Breast epithelium (tissue), 4 donors: Measurements from ENCODE around the gene PINLYP. TPM values are rescaled to one million over a fixed set of nuclear protein-coding genes. Genes with fewer than 3 reads are reported as not detected.

ENCODE experiments used
- DNase-seq, 2 donors: peaks; one replicate each; pipeline ENCODE4 v3.0.0-alpha.2; 2019; ENCODE audit warnings: low spot score in 2 of 2
- H3K27ac ChIP-seq, 2 donors: fragments of 200-600 bp; sonication (generic) in 1 of 2; one replicate each; pipeline ENCODE4 v1.5.1; 2016 to 2019; ENCODE audit warnings: mild to moderate bottlenecking in 1 of 2
- H3K27me3 ChIP-seq, 2 donors: fragments of 200-600 bp; sonication (generic) in 1 of 2; one replicate each; pipeline versions ENCODE4 v1.5.1 to v1.6.0; 2017 to 2019; ENCODE audit warnings: control low read depth in 1 of 2, mild to moderate bottlenecking in 1 of 2
- H3K36me3 ChIP-seq: fragments of 200-600 bp; one replicate; pipeline ENCODE4 v1.5.1; 2019
- H3K4me1 ChIP-seq, 2 donors: fragments of 200-600 bp; sonication (generic); one replicate each; pipeline ENCODE4 v1.5.1; 2016 to 2019; ENCODE audit warnings: control low read depth in 1 of 2
- H3K4me3 ChIP-seq, 3 donors: fragments of 200-600 bp; sonication (generic); 1 replicate in 2 of 3; 2 replicates in 1 of 3; pipeline ENCODE4 v1.5.1; 2016 to 2019; ENCODE audit warnings: mild to moderate bottlenecking in 3 of 3, moderate library complexity in 2 of 3
- H3K9me3 ChIP-seq, 2 donors: fragments of 200-600 bp; sonication (generic) in 1 of 2; one replicate each; pipeline ENCODE4 v1.5.1; 2016 to 2019; ENCODE audit warnings: control low read depth in 1 of 2
- CTCF ChIP-seq, 3 donors: fragments of 450-650 bp; IDR thresholded peaks; one replicate each; pipeline ENCODE4 v1.5.1; 2016 to 2017; ENCODE audit warnings: antibody characterized with exemption in 3 of 3, mild to moderate bottlenecking in 3 of 3, moderate library complexity in 3 of 3
- POLR2A ChIP-seq: fragments of 450-650 bp; IDR thresholded peaks from one replicate; pipeline ENCODE4 v1.6.1; 2016; ENCODE audit warnings: antibody characterized with exemption, mild to moderate bottlenecking, moderate library complexity
- POLR2AphosphoS5 ChIP-seq, 3 donors: sonication (generic); formaldehyde crosslinking; IDR thresholded peaks; one replicate each; pipeline ENCODE4 v1.6.1; 2017; ENCODE audit warnings: antibody characterized with exemption in 3 of 3
- intact Hi-C: fragments of 100-400 bp; cut with DNase I; formaldehyde crosslinking; loops from one replicate; pipeline ENCODE4 v1.15.1; 2023; ENCODE audit warnings: low total_unique reads
- total RNA-seq, 3 donors: library from RNA; depleted of rRNA; stranded (reverse); fragments of >200 nt; gene quantifications; one replicate each; pipeline ENCODE4 v1.1.0, GENCODE V29; 2016

PINLYP gene
- total RNA-seq, 3 donors from 2014 or later: 4.5 to 12.5 (median 6.9) TPM

- TF ChIP-seq POLR2AphosphoS5 (IDR thresholded peaks at IDR 0.05) (no peak), POLR2A (no peak), CTCF (IDR thresholded peaks at IDR 0.05) (no peak)
- Histone ChIP-seq H3K36me3 (no peaks in the 10 kb centered on the region), H3K4me3 (no peak overlapping the region), H3K27ac (no peak overlapping the region), H3K4me1 (no peaks in the 10 kb centered on the region), H3K9me3 (no peaks in the 10 kb centered on the region), H3K27me3 (no peaks in the 10 kb centered on the region)
- intact Hi-C loops: no loop called here
- DNase-seq: no peak
These were observed 24.0 kb upstream of the PINLYP start for GRCh38 chr19:43551399-43552197.

GRCh38 chr19:43552198-43552450 lies 23.5 kb upstream of the PINLYP start:
- H3K4me1 ChIP-seq: no peaks in the 10 kb centered on the region
- no peaks in the 10 kb centered on the region for H3K9me3 ChIP-seq
- intact Hi-C loops: no loop called here
- no peak for DNase-seq
- no peaks in the 10 kb centered on the region for H3K27me3 ChIP-seq
- no peaks in the 10 kb centered on the region for H3K36me3 ChIP-seq
- no peak overlapping the region for H3K27ac ChIP-seq
- no peak for TF ChIP-seq POLR2A
- TF ChIP-seq CTCF (IDR thresholded peaks at IDR 0.05): no peak
- no peak for TF ChIP-seq POLR2AphosphoS5 (IDR thresholded peaks at IDR 0.05)
- H3K4me3 ChIP-seq: no peak overlapping the region

- DNase-seq: no peak
- Histone ChIP-seq H3K4me3 (no peak overlapping the region), H3K27ac (no peak overlapping the region), H3K27me3 (no peaks in the 10 kb centered on the region), H3K36me3 (no peaks in the 10 kb centered on the region), H3K4me1 (no peaks in the 10 kb centered on the region), H3K9me3 (no peaks in the 10 kb centered on the region)
- TF ChIP-seq POLR2AphosphoS5 (IDR thresholded peaks at IDR 0.05) (no peak), CTCF (IDR thresholded peaks at IDR 0.05) (no peak), POLR2A (no peak)
- intact Hi-C loops: no loop called here
These were observed 23.0 kb upstream of the PINLYP start for GRCh38 chr19:43552616-43553015.

- intact Hi-C loops: no loop called here
- Histone ChIP-seq H3K9me3 (no peaks in the 10 kb centered on the region), H3K27me3 (no peaks in the 10 kb centered on the region), H3K27ac (no peak overlapping the region), H3K36me3 (no peaks in the 10 kb centered on the region), H3K4me3 (no peak overlapping the region), H3K4me1 (no peaks in the 10 kb centered on the region)
- DNase-seq: no peak
- TF ChIP-seq POLR2A (no peak), POLR2AphosphoS5 (IDR thresholded peaks at IDR 0.05) (no peak), CTCF (IDR thresholded peaks at IDR 0.05) (no peak)
These were observed 21.9 kb upstream of the PINLYP start for GRCh38 chr19:43553656-43554055.

- intact Hi-C loops: no loop called here
- DNase-seq: no peak
- no peak overlapping the region for H3K27ac ChIP-seq
- H3K4me3 ChIP-seq: no peak overlapping the region
- H3K4me1 ChIP-seq: no peaks in the 10 kb centered on the region
- H3K27me3 ChIP-seq: no peaks in the 10 kb centered on the region
- no peaks in the 10 kb centered on the region for H3K9me3 ChIP-seq
- TF ChIP-seq CTCF (IDR thresholded peaks at IDR 0.05) (no peak), POLR2AphosphoS5 (IDR thresholded peaks at IDR 0.05) (no peak), POLR2A (no peak)
- H3K36me3 ChIP-seq: no peaks in the 10 kb centered on the region
These were observed 21.2 kb upstream of the PINLYP start for GRCh38 chr19:43554317-43554895.
